HG02763 (cell line): ENCODE measurements around the gene RUNDC1.

Source experiments
- ATAC-seq: cut with Tn5 transposase; IDR thresholded peaks from one replicate; pipeline ENCODE4 v1.9.1; 2021; ENCODE audit warnings: mild to moderate bottlenecking, moderate library complexity; ENCODE audit not compliant: unreplicated experiment

Gene RUNDC1

DNA sequence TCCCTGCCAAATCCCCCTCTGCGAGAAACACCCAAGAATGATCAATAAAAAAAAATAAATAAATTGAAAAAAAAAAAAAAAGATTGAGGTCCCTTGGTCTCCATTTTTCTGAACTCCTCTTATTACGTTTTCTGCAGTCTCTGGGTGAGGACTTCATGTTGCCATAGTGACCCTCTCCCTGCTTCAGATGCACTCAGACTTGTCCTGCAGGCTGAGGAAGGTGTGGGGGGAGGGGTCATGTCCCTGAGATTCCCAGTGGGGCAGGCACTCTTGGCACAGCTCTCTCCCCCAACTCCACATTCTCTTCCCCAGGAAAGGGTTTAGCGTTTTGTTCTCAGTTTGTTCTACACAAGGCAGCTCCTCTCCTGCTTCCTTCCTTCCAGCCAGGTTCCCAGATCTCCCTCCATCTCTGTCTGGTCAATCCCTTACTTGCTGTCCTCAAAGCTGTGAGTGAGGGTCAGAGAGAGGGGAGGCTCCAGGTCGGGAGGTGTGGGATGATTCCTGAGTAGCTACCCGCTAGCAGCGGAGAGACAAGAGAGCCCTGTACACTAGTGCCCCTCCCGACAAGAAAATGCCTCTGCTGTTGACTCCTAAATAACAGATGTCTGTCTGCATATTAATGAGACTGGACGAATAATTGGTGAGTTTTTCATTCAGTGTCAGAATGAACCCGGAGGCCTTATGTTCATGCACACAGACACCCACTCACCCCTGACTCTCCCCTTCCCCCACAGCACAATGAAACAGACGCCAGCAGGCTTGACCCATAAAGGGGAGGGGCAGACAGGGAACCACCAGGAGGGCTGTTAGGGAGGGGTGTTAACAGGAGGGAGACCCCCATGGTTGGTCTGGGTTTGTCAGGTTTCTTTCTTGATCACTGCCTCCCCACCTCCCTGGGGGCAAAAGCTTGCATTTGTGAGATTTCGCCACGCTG lies 53.9 kb downstream of the RUNDC1 start:
- no peak for ATAC-seq

DNA sequence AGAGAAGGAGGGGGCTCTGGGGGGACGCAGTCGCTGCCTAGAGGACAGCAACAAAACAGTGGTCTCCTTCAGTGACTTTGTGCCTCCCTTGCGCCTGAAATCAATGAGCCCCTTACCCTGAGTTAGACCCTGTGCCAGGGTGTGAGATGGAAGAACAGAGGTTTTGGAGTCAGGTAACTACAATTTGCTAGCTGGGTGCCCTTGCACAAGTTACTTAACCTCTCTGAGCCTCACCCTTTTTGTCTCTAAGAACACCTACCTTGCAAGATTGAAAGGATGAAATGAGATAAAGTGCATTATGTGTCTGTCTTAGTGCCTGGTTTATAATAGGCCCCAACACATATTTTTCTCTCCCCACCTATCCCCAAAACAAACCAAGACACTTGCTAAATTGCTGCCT lies 54.5 kb downstream of the RUNDC1 start:
- ATAC-seq, result no peak

DNA sequence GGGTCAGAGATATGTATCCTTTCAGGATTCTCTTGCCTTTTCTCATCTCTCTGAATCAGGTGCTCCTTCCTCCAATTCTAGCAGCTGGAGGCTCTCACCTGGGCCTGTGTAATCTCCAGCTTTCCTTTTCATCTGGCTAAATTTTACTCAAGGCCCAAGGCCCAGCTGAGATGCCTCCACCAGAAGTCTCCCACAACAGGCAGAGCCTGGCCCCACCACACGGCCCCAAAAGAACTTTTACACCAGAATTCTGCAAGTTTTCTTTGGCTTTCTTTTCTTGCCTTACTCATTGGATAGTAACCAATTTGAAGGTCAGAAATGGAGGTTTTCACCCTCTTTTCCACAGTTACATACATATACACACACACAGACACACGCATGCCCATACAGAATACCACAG lies 59.3 kb downstream of the RUNDC1 start:
- no peak for ATAC-seq

- ATAC-seq, result no peak
Measured at GRCh38 chr17:43040655-43041054, 60.3 kb downstream of the RUNDC1 start.

DNA sequence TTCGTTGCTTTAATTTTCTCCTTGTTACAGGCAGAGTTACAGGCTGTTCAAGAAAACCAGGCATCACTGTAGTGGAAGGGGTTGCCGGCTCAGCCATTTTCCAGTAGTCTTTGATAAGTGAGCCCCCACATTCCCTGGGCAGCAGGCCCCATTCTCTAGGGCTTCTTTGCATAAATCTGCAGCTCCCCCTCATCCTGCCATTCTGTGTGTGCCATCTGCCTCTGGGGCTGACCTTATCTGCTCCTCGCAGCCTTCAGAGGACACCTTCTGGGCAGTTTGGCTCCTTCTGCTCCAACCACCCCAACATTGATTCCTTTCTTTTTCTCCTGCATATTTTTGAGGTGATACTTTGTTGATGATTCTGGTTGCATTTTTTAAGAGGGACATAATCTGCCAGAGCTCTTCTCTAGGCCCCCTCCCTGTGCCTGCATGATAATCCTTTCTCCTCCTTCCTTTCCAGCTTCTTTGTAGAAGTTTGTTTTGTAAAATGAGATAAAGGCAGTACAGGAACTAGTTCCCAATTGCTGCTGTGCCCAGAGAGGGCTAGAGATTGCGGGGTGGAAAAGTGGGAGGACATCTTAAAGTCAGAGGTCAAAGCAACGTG lies 61.8 kb downstream of the RUNDC1 start:
- no peak for ATAC-seq
